ENCODE results near the gene UTS2R.

DNA sequence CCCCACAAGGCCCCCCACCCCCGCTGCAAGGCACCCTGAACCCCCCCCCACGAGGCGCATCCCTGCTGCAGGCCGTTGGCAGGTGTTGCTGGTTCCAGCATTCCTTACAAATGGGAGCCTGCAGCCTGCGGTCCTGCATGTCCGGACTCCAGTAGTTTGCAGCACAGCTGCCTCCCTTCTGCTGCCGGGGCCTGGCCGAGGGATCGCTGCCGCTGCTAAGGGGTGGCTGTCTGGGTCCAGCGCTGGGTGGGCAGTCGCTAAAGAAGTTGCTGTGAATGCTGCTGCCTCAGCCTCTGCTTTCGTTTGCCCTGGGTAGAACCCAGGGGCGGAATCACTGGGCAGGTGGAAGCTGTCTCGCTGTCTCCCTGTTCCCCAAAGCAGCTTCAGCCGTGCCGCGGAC, 11.8 kb downstream of the UTS2R start:
- no peak for TF ChIP-seq EP300 (IDR thresholded peaks at IDR 0.05)
- TF ChIP-seq, protein P1, sequence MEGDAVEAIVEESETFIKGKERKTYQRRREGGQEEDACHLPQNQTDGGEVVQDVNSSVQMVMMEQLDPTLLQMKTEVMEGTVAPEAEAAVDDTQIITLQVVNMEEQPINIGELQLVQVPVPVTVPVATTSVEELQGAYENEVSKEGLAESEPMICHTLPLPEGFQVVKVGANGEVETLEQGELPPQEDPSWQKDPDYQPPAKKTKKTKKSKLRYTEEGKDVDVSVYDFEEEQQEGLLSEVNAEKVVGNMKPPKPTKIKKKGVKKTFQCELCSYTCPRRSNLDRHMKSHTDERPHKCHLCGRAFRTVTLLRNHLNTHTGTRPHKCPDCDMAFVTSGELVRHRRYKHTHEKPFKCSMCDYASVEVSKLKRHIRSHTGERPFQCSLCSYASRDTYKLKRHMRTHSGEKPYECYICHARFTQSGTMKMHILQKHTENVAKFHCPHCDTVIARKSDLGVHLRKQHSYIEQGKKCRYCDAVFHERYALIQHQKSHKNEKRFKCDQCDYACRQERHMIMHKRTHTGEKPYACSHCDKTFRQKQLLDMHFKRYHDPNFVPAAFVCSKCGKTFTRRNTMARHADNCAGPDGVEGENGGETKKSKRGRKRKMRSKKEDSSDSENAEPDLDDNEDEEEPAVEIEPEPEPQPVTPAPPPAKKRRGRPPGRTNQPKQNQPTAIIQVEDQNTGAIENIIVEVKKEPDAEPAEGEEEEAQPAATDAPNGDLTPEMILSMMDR (IDR thresholded peaks at IDR 0.05), result no peak

Measured in stomach (tissue), 4 donors.